HG02610 (cell line): ENCODE results near the gene NCOA1.

Experiments used
- ATAC-seq: cut with Tn5 transposase; IDR thresholded peaks from one replicate; pipeline ENCODE4 v1.9.1; 2021; ENCODE audit warnings: mild to moderate bottlenecking, moderate library complexity; ENCODE audit not compliant: unreplicated experiment

Gene NCOA1

GRCh38 chr2:24725956-24726355 lies 234.9 kb downstream of the NCOA1 start:
- ATAC-seq, result no peak

GRCh38 chr2:24730481-24730880 lies 239.4 kb downstream of the NCOA1 start:
- ATAC-seq, result no peak

- ATAC-seq, result no peak
Measured at GRCh38 chr2:24731040-24731439, 240.0 kb downstream of the NCOA1 start.

GRCh38 chr2:24731923-24732322 lies 240.9 kb downstream of the NCOA1 start:
- ATAC-seq, result no peak

GRCh38 chr2:24734741-24735140 lies 243.7 kb downstream of the NCOA1 start:
- no peak for ATAC-seq

- no peak for ATAC-seq
Measured at GRCh38 chr2:24739354-24740025, 248.4 kb downstream of the NCOA1 start.

GRCh38 chr2:24740142-24740541 lies 249.1 kb downstream of the NCOA1 start:
- ATAC-seq, result no peak

- ATAC-seq, result no peak
Measured at GRCh38 chr2:24742730-24743129, 251.7 kb downstream of the NCOA1 start.

GRCh38 chr2:24743924-24744323 lies 252.9 kb downstream of the NCOA1 start:
- ATAC-seq, result no peak

- ATAC-seq, result no peak
Measured at GRCh38 chr2:24744356-24744755, 253.3 kb downstream of the NCOA1 start.

GRCh38 chr2:24745825-24746224 lies 254.8 kb downstream of the NCOA1 start:
- ATAC-seq, result no peak

- ATAC-seq, result no peak
Measured at GRCh38 chr2:24747299-24747698, 256.2 kb downstream of the NCOA1 start.

GRCh38 chr2:24749069-24749691 lies 258.1 kb downstream of the NCOA1 start:
- no peak for ATAC-seq

GRCh38 chr2:24754985-24755705 lies 264.1 kb downstream of the NCOA1 start:
- peak; percentile 56 for ATAC-seq

- ATAC-seq, result no peak
Measured at GRCh38 chr2:24756789-24757188, 265.7 kb downstream of the NCOA1 start.

GRCh38 chr2:24761866-24762265 lies 270.8 kb downstream of the NCOA1 start:
- no peak for ATAC-seq

GRCh38 chr2:24762518-24762917 lies 271.5 kb downstream of the NCOA1 start:
- no peak for ATAC-seq

GRCh38 chr2:24763843-24764242 lies 272.8 kb downstream of the NCOA1 start:
- no peak for ATAC-seq

GRCh38 chr2:24766609-24767008 lies 275.6 kb downstream of the NCOA1 start:
- ATAC-seq, result no peak

- no peak for ATAC-seq
Measured at GRCh38 chr2:24768013-24768412, 277.0 kb downstream of the NCOA1 start.

GRCh38 chr2:24768601-24769000 lies 277.5 kb downstream of the NCOA1 start:
- ATAC-seq, result no peak

- no peak for ATAC-seq
Measured at GRCh38 chr2:24771061-24771460, 280.0 kb downstream of the NCOA1 start.
